HepG2 (cell line): ENCODE data around the gene C2orf42. TPM values are rescaled to one million over a fixed set of nuclear protein-coding genes. Genes with fewer than 3 reads are reported as not detected.
A peak's percentile ranks its signal among the peaks of the same experiment; 100 is the strongest.

Source experiments
- BCL3 ChIP-seq: sonication (generic); formaldehyde crosslinking; IDR thresholded peaks from 2 replicates; pipeline ENCODE4 v1.5.1; 2020; ENCODE audit warnings: mild to moderate bottlenecking, missing genetic modification reagents, moderate library complexity
- CBX1 ChIP-seq: IDR thresholded peaks from one replicate; pipeline ENCODE4 v1.6.1; 2016; ENCODE audit warnings: antibody characterized with exemption, low read depth
- HDAC2 ChIP-seq: sonication (generic); formaldehyde crosslinking; IDR thresholded peaks from 2 replicates; pipeline ENCODE4 v1.4.0; 2020; ENCODE audit warnings: missing genetic modification reagents
- KLF6 ChIP-seq: IDR thresholded peaks from 2 replicates; pipeline ENCODE4 v1.8.0; 2016; ENCODE audit warnings: missing biosample characterization, missing genetic modification reagents
- KMT2A ChIP-seq: sonication (generic); formaldehyde crosslinking; IDR thresholded peaks from 2 replicates; pipeline ENCODE4 v1.4.0; 2020; ENCODE audit warnings: missing genetic modification reagents
- MAF1 ChIP-seq: sonication (generic); formaldehyde crosslinking; IDR thresholded peaks from 2 replicates; pipeline ENCODE4 v1.5.0; 2020; ENCODE audit warnings: missing genetic modification reagents, borderline replicate concordance
- NCOA5 ChIP-seq: sonication (generic); formaldehyde crosslinking; IDR thresholded peaks from 2 replicates; pipeline ENCODE4 v1.4.0; 2020; ENCODE audit warnings: missing genetic modification reagents
- NFYB ChIP-seq: sonication (generic); formaldehyde crosslinking; IDR thresholded peaks from 2 replicates; pipeline ENCODE4 v1.4.0; 2020; ENCODE audit warnings: missing genetic modification reagents
- PRDM4 ChIP-seq: sonication (generic); formaldehyde crosslinking; IDR thresholded peaks from 2 replicates; pipeline ENCODE4 v1.9.0; 2021; ENCODE audit warnings: missing genetic modification reagents, borderline replicate concordance
- PRMT3 ChIP-seq: sonication (generic); formaldehyde crosslinking; IDR thresholded peaks from 2 replicates; pipeline ENCODE4 v1.8.1; 2022; ENCODE audit warnings: low read depth, mild to moderate bottlenecking, moderate library complexity, missing genetic modification reagents, borderline replicate concordance
- TMF1 ChIP-seq: sonication (generic); formaldehyde crosslinking; IDR thresholded peaks from 2 replicates; pipeline ENCODE4 v1.8.1; 2022; ENCODE audit warnings: low read depth, missing genetic modification reagents
- ZBTB4 ChIP-seq: sonication (generic); formaldehyde crosslinking; IDR thresholded peaks from 2 replicates; pipeline ENCODE4 v1.4.0; 2020; ENCODE audit warnings: missing genetic modification reagents, mild to moderate bottlenecking, borderline replicate concordance
- ZBTB46 ChIP-seq: sonication (generic); formaldehyde crosslinking; IDR thresholded peaks from 2 replicates; pipeline ENCODE4 v1.4.0; 2020; ENCODE audit warnings: mild to moderate bottlenecking, missing genetic modification reagents, borderline replicate concordance
- ZBTB8A ChIP-seq: sonication (generic); formaldehyde crosslinking; IDR thresholded peaks from 2 replicates; pipeline ENCODE4 v1.4.0; 2020; ENCODE audit warnings: mild to moderate bottlenecking, low read depth, missing genetic modification reagents, borderline replicate concordance
- ZNF101 ChIP-seq: sonication (generic); formaldehyde crosslinking; IDR thresholded peaks from 2 replicates; pipeline ENCODE4 v1.4.0; 2020; ENCODE audit warnings: mild to moderate bottlenecking, low read depth, missing genetic modification reagents, borderline replicate concordance
- ZNF251 ChIP-seq: sonication (generic); formaldehyde crosslinking; IDR thresholded peaks from 2 replicates; pipeline ENCODE4 v1.9.0; 2021; ENCODE audit warnings: mild to moderate bottlenecking, missing genetic modification reagents
- ZNF589 ChIP-seq: sonication (generic); formaldehyde crosslinking; conservative IDR thresholded peaks from 2 replicates; pipeline ENCODE4 v1.8.0; 2022; ENCODE audit warnings: mild to moderate bottlenecking, moderate library complexity, missing genetic modification reagents
- polyA plus RNA-seq, 8 experiments: library from polyadenylated mRNA; depleted of rRNA in 3 of 8; stranded (reverse) in 7 of 8; unstranded in 1 of 8; fragments of >200 nt; fragmentation: Illumina TruSeq in 4 of 8; extraction: Trizol in 4 of 8; gene quantifications; 2 replicates each; pipeline versions ENCODE4 v1.2.1 to v1.2.3, GENCODE V29; 2011 to 2016; ENCODE audit warnings: low read depth in 4 of 8, missing spikeins in 1 of 8, mixed read lengths in 1 of 8; ENCODE audit not compliant: insufficient read depth in 1 of 8
- total RNA-seq, 5 experiments: library from RNA; depleted of rRNA; stranded (reverse); fragments of >200 nt; fragmentation: Illumina TruSeq; extraction: Trizol; gene quantifications; 2 replicates each; pipeline ENCODE4 v1.2.3, GENCODE V29; 2016; ENCODE audit warnings: low read depth in 1 of 5

C2orf42 gene
- total and polyA plus RNA-seq, 2 of the 13 experiments (the other 11 are each of a cell fraction or from before 2014, with no cell fraction given), result 9.3 to 9.9 TPM

GRCh38 chr2:70141902-70142589, 48.8 kb downstream of the C2orf42 start (continued):
- no peak; the same call in 1 of the 2 replicates for TF ChIP-seq ZBTB8A (CRISPR knock-in tag)
- TF ChIP-seq BCL3 (CRISPR knock-in tag), result no peak
- 0 out of 2 replicates have a peak, but pooled peaks have one; percentile 34 for TF ChIP-seq ZNF589 (CRISPR knock-in tag)
- TF ChIP-seq ZNF251 (CRISPR knock-in tag), result no peak
- no peak for TF ChIP-seq ZBTB4
- TF ChIP-seq CBX1, result no peak
- peak; percentile 34; the same call in 1 of the 2 replicates for TF ChIP-seq HDAC2
- peak; percentile 97; the same call in 1 of the 2 replicates for TF ChIP-seq ZBTB46 (CRISPR knock-in tag)
- no peak for TF ChIP-seq ZNF101 (CRISPR knock-in tag)
- no peak for TF ChIP-seq MAF1 (CRISPR knock-in tag)
- TF ChIP-seq NFYB (CRISPR knock-in tag), result no peak; the same call in 1 of the 2 replicates
- TF ChIP-seq TMF1 (CRISPR knock-in tag), result peak; percentile 78; the same call in 1 of the 2 replicates
- no peak for TF ChIP-seq NCOA5 (CRISPR knock-in tag)
- peak; percentile 83; the same call in 1 of the 2 replicates for TF ChIP-seq KLF6 (CRISPR knock-in tag)
- no peak; the same call in 1 of the 2 replicates for TF ChIP-seq PRMT3 (CRISPR knock-in tag)
- TF ChIP-seq KMT2A (CRISPR knock-in tag), result no peak
- no peak for TF ChIP-seq PRDM4 (CRISPR knock-in tag)
